KMS-11 (cell line): ENCODE results near the gene PLEKHM2.
"Not testable (repeated sequence)": the region's sequence is repeated elsewhere in the genome, so short reads cannot be mapped to it uniquely, and the experiment has no call there.

Experiments
- H2AFZ ChIP-seq: fragments of 200-600 bp; sonication (generic); 2 replicates; pipeline ENCODE4 v1.6.1; 2016; ENCODE audit warnings: antibody characterized with exemption, mixed run types, low read depth
- H3K27ac ChIP-seq: fragments of 200-600 bp; sonication (generic); 2 replicates; pipeline ENCODE4 v1.6.1; 2016; ENCODE audit warnings: mild to moderate bottlenecking, mixed run types
- H3K27me3 ChIP-seq: fragments of 200-600 bp; sonication (generic); 2 replicates; pipeline ENCODE4 v1.6.1; 2017; ENCODE audit warnings: mild to moderate bottlenecking, low read depth, mixed run types, moderate library complexity; ENCODE audit not compliant: insufficient read depth
- H3K36me3 ChIP-seq: fragments of 200-600 bp; sonication (generic); 2 replicates; pipeline ENCODE4 v1.6.1; 2017; ENCODE audit warnings: mild to moderate bottlenecking, mixed run types; ENCODE audit not compliant: insufficient read depth
- H3K4me1 ChIP-seq: fragments of 200-600 bp; sonication (generic); 2 replicates; pipeline ENCODE4 v1.6.1; 2016; ENCODE audit warnings: mild to moderate bottlenecking, low read depth, mixed run types; ENCODE audit not compliant: poor library complexity, severe bottlenecking
- H3K4me2 ChIP-seq: fragments of 200-600 bp; sonication (generic); 2 replicates; pipeline ENCODE4 v1.7.0; 2016; ENCODE audit warnings: mild to moderate bottlenecking, mixed run types
- H3K4me3 ChIP-seq: fragments of 200-600 bp; sonication (generic); IDR thresholded peaks from 2 replicates; pipeline ENCODE4 v1.6.1; 2017; ENCODE audit warnings: low read depth, low read length, mixed read lengths; ENCODE audit not compliant: insufficient read depth
- H3K79me2 ChIP-seq: fragments of 200-600 bp; sonication (generic); 2 replicates; pipeline ENCODE4 v1.6.1; 2016; ENCODE audit warnings: low read depth, mixed run types; ENCODE audit not compliant: insufficient read depth
- H3K9ac ChIP-seq: fragments of 200-600 bp; sonication (generic); 2 replicates; pipeline ENCODE4 v1.6.1; 2016; ENCODE audit warnings: mild to moderate bottlenecking, mixed run types
- H4K20me1 ChIP-seq: fragments of 200-600 bp; sonication (generic); 2 replicates; pipeline ENCODE4 v1.6.1; 2016; ENCODE audit warnings: mild to moderate bottlenecking, mixed run types; ENCODE audit not compliant: insufficient read depth
- TF ChIP-seq, protein P1 (sequence below): fragments of 200-600 bp; sonication (generic); conservative IDR thresholded peaks from 2 replicates; pipeline ENCODE4 v1.6.1; 2017; ENCODE audit warnings: low read depth, mild to moderate bottlenecking, antibody characterized with exemption, low read length, moderate library complexity, mixed read lengths

Gene PLEKHM2

GRCh38 chr1:15698201-15698600 is 14.1 kb downstream of the PLEKHM2 start:
- peaks cover 28% of the 10 kb centered on the region; the same call in 1 of the 2 replicates for H3K79me2 ChIP-seq
- H2AFZ ChIP-seq, result no peak overlapping the region
- no peaks in the 10 kb centered on the region for H3K36me3 ChIP-seq
- no peak overlapping the region for H3K27ac ChIP-seq
- no peak overlapping the region for H3K4me3 ChIP-seq
- no peak overlapping the region for H3K4me2 ChIP-seq
- H4K20me1 ChIP-seq, result no peaks in the 10 kb centered on the region
- H3K9ac ChIP-seq, result no peak overlapping the region
- TF ChIP-seq, protein P1, sequence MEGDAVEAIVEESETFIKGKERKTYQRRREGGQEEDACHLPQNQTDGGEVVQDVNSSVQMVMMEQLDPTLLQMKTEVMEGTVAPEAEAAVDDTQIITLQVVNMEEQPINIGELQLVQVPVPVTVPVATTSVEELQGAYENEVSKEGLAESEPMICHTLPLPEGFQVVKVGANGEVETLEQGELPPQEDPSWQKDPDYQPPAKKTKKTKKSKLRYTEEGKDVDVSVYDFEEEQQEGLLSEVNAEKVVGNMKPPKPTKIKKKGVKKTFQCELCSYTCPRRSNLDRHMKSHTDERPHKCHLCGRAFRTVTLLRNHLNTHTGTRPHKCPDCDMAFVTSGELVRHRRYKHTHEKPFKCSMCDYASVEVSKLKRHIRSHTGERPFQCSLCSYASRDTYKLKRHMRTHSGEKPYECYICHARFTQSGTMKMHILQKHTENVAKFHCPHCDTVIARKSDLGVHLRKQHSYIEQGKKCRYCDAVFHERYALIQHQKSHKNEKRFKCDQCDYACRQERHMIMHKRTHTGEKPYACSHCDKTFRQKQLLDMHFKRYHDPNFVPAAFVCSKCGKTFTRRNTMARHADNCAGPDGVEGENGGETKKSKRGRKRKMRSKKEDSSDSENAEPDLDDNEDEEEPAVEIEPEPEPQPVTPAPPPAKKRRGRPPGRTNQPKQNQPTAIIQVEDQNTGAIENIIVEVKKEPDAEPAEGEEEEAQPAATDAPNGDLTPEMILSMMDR, result no peak
- no peaks in the 10 kb centered on the region for H3K27me3 ChIP-seq
- H3K4me1 ChIP-seq, result peaks cover 19% of the 10 kb centered on the region

- not testable (repeated sequence) for H2AFZ ChIP-seq, H3K4me3 ChIP-seq, H3K4me2 ChIP-seq, H4K20me1 ChIP-seq, H3K9ac ChIP-seq, H3K27ac ChIP-seq, H3K36me3 ChIP-seq, H3K27me3 ChIP-seq
- peaks cover 17% of the 10 kb centered on the region; the same call in 1 of the 2 replicates for H3K79me2 ChIP-seq
- H3K4me1 ChIP-seq, result peaks cover 19% of the 10 kb centered on the region
Measured at GRCh38 chr1:15699321-15699720, 15.2 kb downstream of the PLEKHM2 start.

DNA sequence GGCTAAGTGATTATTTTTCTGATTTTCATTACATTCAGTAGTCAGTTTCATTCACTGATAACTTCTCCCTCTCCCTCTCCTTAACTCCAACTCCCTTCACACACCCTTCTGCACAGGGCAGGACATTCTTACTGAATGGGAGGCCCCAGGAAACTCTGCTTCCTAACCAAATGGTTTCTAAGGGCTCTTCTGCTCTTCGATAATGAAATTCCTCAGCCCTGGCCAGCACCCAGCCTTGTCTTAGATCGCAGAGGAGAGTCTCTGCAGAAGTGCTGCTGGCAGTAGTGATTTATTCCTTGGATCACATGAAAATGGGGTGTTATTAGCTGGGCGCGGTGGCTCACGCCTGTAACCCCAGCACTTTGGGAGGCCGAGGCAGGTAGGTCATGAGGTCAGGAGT is 16.4 kb downstream of the PLEKHM2 start:
- H4K20me1 ChIP-seq, result no peaks in the 10 kb centered on the region
- H3K9ac ChIP-seq, result no peak overlapping the region
- H3K4me3 ChIP-seq, result no peak overlapping the region
- peaks cover 19% of the 10 kb centered on the region for H3K4me1 ChIP-seq
- H3K27ac ChIP-seq, result no peak overlapping the region
- H3K79me2 ChIP-seq, result peaks cover 11% of the 10 kb centered on the region; the same call in 1 of the 2 replicates
- no peak overlapping the region for H3K4me2 ChIP-seq
- no peak overlapping the region for H2AFZ ChIP-seq
- H3K27me3 ChIP-seq, result no peaks in the 10 kb centered on the region
- H3K36me3 ChIP-seq, result no peaks in the 10 kb centered on the region
- TF ChIP-seq, protein P1, result no peak

GRCh38 chr1:15701784-15702183 is 17.7 kb downstream of the PLEKHM2 start:
- no peak overlapping the region for H3K9ac ChIP-seq
- H3K4me3 ChIP-seq, result no peak overlapping the region
- no peak overlapping the region for H3K4me2 ChIP-seq
- H3K36me3 ChIP-seq, result no peaks in the 10 kb centered on the region
- H3K79me2 ChIP-seq, result peaks cover 10% of the 10 kb centered on the region; the same call in 1 of the 2 replicates
- TF ChIP-seq, protein P1, result no peak
- peaks cover 11% of the 10 kb centered on the region for H3K4me1 ChIP-seq
- H3K27ac ChIP-seq, result no peak overlapping the region
- H2AFZ ChIP-seq, result no peak overlapping the region
- no peaks in the 10 kb centered on the region for H4K20me1 ChIP-seq
- H3K27me3 ChIP-seq, result no peaks in the 10 kb centered on the region

GRCh38 chr1:15702722-15703550 is 18.8 kb downstream of the PLEKHM2 start:
- H3K36me3 ChIP-seq, result no peaks in the 10 kb centered on the region
- H3K4me1 ChIP-seq, result peaks cover 3% of the 10 kb centered on the region
- no peaks in the 10 kb centered on the region for H4K20me1 ChIP-seq
- TF ChIP-seq, protein P1, result no peak
- no peak overlapping the region for H3K4me3 ChIP-seq
- H3K27ac ChIP-seq, result no peak overlapping the region
- H3K4me2 ChIP-seq, result no peak overlapping the region
- no peak overlapping the region for H3K9ac ChIP-seq
- peaks cover 12% of the 10 kb centered on the region; the same call in 1 of the 2 replicates for H3K79me2 ChIP-seq
- no peak overlapping the region for H2AFZ ChIP-seq
- H3K27me3 ChIP-seq, result no peaks in the 10 kb centered on the region
